Measurements from ENCODE around the gene OLFML1.

Gene OLFML1

DNA sequence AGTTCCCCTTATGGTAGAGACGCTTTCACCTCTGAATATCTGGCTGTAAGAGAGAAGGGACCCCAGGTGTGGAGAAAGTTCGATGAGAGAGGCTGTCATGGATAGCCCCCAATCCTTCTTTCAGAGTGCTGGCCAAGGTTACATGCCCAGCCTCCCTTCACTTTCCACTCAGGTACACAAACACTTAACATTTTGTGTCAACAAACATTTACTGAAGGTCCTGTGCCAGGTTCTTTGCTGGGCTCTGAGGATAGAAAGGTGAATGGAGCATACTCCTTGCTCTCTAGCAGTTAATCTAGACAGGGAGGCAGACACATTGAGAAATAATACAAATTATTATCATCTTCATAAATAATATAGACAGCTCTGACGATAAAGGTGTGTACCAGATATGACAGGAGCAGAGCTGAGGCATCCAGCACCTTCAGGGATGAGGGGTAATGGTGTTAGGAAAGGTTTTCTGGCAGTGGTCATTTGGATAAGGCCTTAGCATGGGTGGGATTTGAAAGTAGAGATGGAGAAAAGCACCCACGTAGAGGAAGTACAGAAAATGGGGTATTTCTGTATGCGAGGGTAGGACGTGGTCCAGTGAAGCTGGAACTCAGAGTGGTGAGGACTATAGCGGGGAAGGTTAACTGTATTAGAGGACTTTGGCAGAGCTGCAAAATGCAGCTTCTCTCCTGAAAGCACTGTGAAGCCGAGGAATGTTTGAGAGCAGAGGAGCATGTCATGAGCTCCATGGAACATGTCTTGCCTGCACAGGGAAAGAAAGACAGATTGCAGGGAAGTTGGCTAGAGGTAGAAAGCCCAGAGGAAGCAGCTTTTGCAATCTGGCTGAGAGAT is 48.1 kb downstream of the OLFML1 start:
- no peak for DNase-seq

GRCh38 chr11:7534042-7534378 is 48.7 kb downstream of the OLFML1 start:
- DNase-seq = no peak

- DNase-seq = peak; percentile 10
Observed at GRCh38 chr11:7536100-7536499, 50.8 kb downstream of the OLFML1 start.

GRCh38 chr11:7537265-7537664 is 52.0 kb downstream of the OLFML1 start:
- no peak for DNase-seq

- DNase-seq = no peak
Observed at GRCh38 chr11:7538031-7538430, 52.7 kb downstream of the OLFML1 start.

- DNase-seq = no peak
Observed at GRCh38 chr11:7538466-7539454, 53.5 kb downstream of the OLFML1 start.

GRCh38 chr11:7540830-7541555 is 55.7 kb downstream of the OLFML1 start:
- no peak for DNase-seq

- DNase-seq = no peak
Observed at GRCh38 chr11:7543302-7543701, 58.0 kb downstream of the OLFML1 start.

DNA sequence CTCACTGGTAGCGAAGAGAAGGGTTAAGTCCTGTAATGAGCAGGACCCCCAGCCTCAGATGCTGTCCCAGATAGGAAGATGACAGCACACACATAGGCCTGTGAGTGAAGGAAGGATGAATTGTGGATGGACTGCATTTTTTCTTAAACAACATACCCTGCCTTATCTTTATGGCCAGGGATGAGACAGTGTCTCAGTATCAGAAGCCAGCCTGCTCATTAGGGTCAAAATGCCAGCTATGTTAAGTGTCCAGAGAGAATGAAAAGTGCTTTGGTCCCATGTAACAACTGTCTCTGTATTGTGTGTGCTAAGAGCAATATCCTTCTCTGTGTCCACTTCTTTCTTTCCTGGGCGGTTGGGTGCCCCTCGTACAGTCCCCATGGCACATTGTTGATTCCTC is 58.7 kb downstream of the OLFML1 start:
- DNase-seq = no peak

DNA sequence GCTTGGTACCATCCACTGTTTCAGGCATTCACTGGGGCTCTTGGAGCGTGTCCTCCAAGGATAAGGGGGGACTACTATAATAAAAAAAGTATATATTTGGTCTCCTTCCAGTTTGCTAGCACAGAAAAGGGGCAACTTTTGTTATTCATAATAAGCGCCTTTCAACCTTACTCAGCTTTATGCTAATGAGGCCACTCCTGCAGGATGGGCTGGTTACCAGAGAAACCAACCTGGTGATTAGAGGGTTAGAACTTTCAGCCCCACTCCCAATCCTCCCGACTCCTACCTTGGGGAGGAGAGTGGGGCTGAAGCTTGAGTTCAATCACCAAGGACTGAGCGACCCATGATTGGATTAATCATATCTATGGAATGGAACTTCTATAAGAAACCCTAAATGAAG is 60.3 kb downstream of the OLFML1 start:
- no peak for DNase-seq

DNA sequence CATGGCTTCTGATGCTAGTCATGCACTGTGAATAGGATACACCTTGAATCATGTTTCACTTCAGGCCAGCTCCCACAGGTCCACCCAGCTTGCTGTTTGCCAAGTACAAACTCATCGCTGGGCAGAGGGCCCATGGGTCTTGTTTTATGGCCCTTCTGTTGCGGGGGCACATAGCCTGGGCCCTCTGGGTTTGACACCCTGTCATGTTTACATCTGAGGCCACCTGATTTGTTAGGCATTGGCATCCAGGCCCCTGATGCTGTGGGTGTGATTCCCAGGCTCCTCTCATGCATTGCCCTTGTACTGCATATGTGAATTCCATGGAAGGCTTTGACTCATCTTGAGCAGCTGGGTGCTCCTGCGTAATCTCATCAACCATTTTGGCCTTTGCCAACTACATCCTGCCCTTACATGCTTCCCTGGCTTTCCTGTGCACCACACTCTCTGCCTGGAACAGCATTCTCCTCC is 61.1 kb downstream of the OLFML1 start:
- no peak for DNase-seq

GRCh38 chr11:7547687-7548086 is 62.4 kb downstream of the OLFML1 start:
- DNase-seq = no peak

- no peak for DNase-seq
Observed at GRCh38 chr11:7548659-7549274, 63.5 kb downstream of the OLFML1 start.

- DNase-seq = no peak
Observed at GRCh38 chr11:7549681-7550080, 64.4 kb downstream of the OLFML1 start.

DNA sequence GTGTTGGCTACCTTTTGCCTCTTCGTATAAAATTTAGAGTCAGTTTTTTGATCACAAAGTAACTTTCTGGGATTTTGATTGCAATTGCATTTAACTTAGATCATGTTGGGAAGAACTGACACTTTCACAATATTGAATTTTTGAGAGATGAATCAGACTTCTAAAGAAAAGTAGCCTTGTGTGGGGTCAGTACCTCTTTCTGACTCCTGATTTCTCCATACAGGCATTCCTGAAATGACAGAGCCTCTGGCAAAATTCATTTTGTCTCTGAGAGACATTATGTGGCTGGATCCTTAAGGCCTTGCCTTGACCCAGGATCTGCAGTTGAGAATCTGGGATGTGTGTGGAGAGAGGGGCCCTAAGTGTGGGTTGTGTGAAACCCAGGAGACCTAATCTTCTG is 66.3 kb downstream of the OLFML1 start:
- DNase-seq = no peak

DNA sequence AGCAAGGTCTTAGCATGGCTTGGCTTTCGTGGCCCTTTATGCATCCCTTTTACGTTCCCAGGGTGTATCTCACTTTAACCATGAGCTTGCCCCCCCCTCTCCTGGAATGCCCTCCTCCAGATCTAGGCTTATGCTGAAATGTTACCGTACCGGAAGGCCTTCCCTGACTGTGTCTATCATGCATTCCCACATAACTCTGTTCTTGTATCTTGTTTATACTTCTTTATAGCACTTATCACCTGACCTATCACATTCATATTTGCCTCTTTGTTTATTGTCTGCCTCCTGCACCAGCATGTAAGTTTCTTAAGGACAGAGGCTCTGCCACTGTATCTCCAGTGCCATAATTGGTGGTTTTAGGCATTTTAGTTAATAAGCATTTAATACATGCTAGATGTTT is 67.4 kb downstream of the OLFML1 start:
- DNase-seq = no peak

DNA sequence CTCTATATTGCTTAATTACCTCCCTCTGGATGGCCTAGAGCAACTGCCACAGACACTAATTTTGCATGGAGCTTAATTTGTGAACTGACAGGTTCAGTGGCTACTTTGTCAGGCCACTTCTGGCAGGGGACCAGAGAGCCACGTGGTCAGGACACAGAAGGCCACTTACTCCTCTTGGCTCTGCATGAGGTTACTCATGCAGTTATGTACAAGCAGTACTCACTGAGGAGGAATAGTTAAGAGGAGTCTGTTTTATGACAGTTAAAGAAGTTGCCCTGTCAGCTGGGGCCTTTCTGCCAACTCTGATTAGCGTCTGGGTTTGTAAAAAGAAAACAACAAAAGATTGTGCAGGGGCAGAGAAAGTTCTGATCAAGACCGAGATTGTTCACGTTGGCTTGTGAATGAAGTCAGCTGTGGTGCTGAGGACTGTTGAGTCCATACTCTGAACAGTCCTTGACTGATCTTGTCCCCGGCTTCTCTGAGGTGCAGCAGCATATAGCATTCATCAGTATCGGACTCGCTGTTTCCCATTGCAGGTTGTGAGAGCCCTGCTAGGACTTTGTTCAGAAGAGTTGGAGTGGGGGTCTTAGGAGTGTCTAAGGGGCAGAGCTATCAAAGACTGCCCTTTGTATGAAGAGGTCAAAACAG is 69.9 kb downstream of the OLFML1 start:
- no peak for DNase-seq

- no peak for DNase-seq
Observed at GRCh38 chr11:7558046-7558445, 72.7 kb downstream of the OLFML1 start.

- DNase-seq = no peak
Observed at GRCh38 chr11:7559398-7560283, 74.3 kb downstream of the OLFML1 start.
